Activated CD8-positive, alpha-beta memory T cell treated with anti-CD3 and anti-CD28 coated beads for 24 hours (primary cell): ENCODE measurements around the gene ZNF774.
A peak's percentile ranks its signal among the peaks of the same experiment; 100 is the strongest.
"Not testable (repeated sequence)": the region's sequence is repeated elsewhere in the genome, so short reads cannot be mapped to it uniquely, and the experiment has no call there.

Source experiments
- DNase-seq: peaks from one replicate; pipeline ENCODE4 v3.0.0-alpha.2; 2020

Gene ZNF774

DNA sequence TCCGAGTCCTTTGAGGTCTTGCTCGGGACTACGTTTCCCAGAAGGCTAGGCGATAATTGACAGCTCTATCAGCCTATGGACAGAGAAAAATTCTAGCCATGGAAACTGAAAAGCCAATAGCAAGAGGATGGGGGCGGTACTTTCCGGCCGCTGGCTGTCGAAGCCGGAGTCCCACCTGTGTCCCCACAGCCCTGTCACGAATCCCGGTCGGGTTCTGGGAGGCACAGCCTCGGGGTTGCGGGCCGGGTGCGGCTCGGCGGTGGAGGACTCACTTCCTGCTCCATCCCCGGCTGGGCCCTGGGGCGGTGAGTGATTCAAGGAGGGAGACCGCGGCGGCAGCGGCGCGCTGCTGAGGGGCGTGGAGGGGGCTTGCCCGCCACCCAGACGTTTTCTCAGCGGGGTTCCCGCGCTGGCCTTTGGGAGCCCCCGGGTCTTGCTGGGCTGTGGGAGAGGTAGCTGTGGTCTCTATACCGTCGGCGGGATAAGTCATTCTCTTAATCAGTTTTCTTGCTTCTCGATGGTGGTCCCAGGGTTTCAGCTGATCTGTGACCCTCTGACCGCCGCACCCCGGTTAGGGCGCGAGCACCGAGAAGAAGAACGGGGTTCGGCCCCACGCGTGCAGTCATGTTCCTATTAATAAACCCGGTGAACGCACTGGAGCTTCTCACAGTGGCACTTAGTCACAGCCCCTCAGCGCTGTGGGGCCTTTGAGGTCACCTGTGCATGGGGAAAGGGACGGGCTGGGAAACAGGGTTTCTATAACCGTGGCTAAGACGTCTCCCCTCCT, at the start of gene ZNF774:
ZNF774 (plus strand) TSS at position 178 of the 787 bp plus-strand sequence. CDS start 2,377 bp downstream, outside the sequence.
- peak; percentile 94 for DNase-seq

DNA sequence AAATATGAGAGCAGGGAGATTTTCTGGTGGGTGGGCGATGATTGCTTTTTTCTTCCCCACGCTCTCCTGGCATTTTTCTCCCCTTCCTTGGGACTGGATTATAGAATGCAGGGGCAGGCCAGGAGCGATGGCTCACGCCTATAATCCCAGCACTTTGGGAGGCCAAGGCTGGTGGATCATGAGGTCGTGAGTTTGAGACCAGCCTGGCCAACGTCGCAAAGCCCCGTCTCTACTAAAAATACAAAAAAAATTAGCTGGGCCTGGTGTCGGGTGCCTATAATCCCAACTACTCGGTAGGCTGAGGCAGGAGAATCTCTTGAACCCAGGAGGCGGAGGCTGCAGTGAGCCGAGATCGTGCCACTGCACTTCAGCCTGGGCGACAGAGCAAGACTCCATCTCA, 46.7 kb upstream of the ZNF774 start:
- DNase-seq, result not testable (repeated sequence)

- DNase-seq, result no peak
These were observed 46.2 kb upstream of the ZNF774 start for GRCh38 chr15:90305932-90306331.

- no peak for DNase-seq
These were observed 45.5 kb upstream of the ZNF774 start for GRCh38 chr15:90306560-90306959.

DNA sequence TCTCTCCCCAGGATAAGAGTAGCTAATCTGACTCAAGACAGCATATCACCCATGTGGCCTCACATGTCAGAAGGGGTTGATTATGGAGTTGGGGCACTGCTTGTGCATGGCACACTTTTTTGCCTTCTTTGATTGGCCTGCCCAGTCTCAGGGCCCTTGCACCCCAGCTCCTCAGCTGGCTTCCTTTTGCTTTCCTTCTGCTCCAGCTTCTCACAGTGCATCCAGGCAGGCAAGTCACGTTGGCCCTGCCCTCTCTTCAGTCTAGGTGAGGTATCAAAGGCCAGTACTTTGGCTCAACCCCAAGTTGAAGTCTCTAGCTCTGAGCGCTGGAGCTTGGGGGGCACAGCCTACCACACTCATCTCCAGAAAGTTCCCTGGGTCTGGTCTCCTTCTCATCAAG, 44.4 kb upstream of the ZNF774 start:
- peak; percentile 53 for DNase-seq

GRCh38 chr15:90309020-90309419, 43.1 kb upstream of the ZNF774 start:
- DNase-seq, result no peak

DNA sequence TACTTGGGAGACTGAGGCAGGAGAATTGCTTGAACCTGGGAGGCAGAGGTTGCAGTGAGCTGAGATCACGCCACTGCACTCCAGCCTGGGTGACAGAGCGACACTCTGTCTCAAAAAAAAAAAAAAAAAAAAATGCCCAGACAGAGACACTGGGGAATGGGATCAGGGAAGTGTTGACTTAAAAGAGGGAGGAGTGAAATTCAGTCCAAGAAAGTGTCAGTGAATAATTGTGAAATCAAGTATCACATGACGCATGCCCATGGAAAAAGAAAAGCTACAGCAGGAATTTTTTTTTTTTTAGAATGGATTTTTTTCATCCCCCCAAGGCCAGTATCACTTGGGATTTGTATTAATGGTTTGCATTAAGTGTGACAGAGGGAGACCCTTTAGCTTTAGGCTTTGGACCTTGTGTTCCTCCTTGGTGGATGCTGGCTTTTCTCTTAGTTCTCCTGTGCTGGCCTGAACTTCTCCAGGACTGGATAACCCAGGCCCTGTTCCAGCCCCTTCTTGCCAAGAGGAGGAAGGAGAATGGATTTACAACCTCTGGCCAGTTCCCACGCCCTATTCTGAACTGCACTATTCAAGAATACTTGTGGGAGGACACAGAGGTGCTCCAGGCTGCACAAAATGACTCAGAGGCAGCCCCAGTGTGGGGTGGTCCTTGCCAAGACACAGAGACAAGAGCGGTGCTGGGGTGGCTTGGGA, 36.7 kb upstream of the ZNF774 start:
- peak; percentile 43 for DNase-seq

GRCh38 chr15:90316139-90316538, 35.9 kb upstream of the ZNF774 start:
- no peak for DNase-seq

GRCh38 chr15:90318591-90318990, 33.5 kb upstream of the ZNF774 start:
- DNase-seq, result peak; percentile 35

DNA sequence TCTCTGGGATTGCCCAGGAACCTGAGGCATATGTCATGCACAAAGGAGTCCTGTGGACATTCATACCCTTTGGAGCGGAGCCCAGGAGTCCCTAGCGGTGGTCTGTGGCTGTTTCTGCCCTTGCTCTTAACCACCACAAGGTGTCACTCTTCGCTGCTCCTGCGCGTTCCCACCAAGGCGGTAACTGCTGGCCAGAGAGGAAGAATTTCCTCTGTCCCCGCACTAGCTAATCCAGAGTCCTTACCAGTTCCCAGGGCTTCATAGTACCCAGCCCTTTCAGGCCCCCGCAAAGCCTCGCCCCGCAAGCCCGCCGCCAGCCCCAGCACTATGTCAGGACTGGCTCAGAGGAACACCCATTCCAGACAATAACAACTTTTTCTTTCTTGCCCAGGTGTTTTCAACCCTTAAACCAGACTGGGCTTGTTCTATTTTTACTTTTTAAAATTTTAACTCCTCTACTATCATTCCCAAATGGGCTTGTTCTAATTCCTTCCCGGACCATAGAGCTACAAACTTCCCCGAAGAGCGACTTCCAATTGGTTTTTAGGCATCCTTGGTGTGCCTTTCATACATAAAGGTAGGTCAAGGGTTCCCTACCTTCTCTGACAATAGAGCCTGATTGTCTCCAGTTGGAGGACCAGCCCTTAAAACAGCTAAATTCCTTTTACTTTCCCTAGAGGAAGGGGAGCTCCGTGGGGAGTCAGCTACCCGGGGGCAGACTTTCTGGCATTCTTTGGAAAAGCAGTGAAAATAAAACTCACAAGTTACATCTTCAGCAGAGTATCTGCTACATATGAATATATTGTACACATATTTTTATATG, 31.8 kb upstream of the ZNF774 start:
- DNase-seq, result peak; percentile 84

DNA sequence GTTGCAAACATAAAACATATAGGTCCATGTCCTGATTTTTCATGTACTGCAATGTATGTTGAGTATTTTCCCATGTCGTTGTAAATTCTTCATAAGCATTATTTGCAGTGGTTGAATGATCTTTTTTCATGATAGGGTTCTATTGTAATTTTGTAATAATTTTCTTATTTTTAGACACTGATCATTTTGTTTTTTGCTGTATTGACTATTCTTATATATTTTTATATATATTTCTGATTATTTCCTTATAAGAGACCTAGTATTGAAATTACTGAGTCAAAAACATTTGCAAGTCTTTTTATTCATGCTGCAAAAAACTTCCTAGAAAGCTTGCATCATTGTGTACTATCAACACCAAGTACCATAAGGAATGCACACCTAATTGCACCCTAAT, 31.2 kb upstream of the ZNF774 start:
- no peak for DNase-seq

- DNase-seq, result peak; percentile 19
These were observed 29.5 kb upstream of the ZNF774 start for GRCh38 chr15:90322538-90322937.

GRCh38 chr15:90325726-90326125, 26.4 kb upstream of the ZNF774 start:
- peak; percentile 35 for DNase-seq

DNA sequence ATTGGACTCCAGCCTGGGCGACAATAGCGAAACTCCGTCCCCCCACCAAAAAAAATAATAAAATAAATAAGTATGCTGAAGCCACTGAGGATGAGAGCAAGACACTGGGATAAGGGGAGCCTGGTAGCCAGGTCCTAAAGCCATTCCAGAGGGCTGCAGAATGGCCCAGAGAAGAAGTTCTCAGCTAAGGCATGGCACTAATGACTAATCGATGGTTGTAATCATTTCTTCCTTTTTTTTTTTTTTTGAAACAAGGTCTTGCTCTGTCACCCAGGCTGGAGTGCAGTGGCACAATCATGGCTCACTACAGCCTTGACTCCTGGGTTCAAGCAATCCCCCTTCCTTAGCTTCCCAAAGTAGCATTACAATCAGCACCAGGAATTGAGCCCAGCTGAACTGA, 25.6 kb upstream of the ZNF774 start:
- peak; percentile 9 for DNase-seq

- peak; percentile 5 for DNase-seq
These were observed 24.8 kb upstream of the ZNF774 start for GRCh38 chr15:90327311-90327710.

GRCh38 chr15:90334304-90334731, 17.8 kb upstream of the ZNF774 start:
- no peak for DNase-seq

- no peak for DNase-seq
These were observed 15.4 kb upstream of the ZNF774 start for GRCh38 chr15:90336705-90337141.

DNA sequence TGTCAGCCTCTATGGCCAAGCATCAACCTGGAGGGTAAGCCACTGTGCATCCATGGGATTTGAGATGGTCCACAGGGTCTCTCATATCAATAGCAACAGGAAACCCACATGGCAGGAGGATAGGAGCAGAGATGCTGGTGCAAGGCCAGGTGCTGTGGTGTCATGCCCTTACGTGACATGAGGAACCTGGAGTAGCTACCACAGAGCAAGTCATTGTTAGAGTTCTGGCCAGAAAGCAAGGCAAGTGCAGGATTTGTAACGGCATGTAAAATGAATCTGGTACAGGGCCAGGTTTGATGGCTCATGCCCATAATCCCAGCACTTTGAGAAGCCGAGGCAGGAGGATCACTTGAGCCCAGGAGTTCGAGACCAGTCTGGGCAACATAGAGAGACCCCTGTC, 14.8 kb upstream of the ZNF774 start:
- DNase-seq, result no peak

DNA sequence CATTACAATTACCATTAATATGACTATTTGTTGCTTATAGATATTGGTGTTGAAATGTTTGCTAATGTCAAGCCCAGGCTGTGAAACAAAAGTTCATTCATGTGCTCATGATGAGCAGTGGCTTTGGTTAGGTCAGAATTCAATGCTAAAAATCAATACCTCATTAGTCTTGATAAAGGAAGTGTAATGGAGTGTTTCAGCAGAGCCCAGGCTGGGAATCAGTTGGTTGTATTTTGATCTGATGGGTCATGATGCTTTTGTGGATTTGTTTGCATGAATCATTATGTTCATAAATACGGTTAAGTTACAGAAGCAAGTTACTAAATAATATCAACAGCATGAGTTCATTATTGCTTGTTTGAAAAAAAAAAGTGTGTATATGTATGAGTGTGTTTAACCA, 13.6 kb upstream of the ZNF774 start:
- no peak for DNase-seq

GRCh38 chr15:90340345-90340744, 11.7 kb upstream of the ZNF774 start:
- DNase-seq, result no peak

GRCh38 chr15:90343302-90343790, 8.7 kb upstream of the ZNF774 start:
- no peak for DNase-seq

GRCh38 chr15:90344662-90345061, 7.4 kb upstream of the ZNF774 start:
- no peak for DNase-seq

DNA sequence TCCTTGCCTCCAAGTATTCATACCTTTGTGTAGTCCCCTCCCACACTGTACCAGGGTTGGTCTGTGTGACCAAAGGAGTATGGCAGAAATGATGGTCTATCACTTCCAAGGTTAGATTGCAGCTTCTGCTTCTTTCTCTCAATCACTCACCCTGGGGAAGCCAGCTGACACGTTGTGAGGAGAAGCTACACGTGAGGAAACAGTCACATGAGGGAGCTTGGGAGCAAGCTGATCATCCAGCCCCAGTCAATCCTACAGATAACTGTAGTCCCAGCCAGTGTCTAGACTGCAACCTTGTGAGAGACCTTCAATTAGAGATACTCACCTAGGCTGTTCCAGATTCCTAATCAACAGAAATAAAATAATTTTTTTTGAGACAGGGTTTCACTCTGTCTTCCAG, 6.2 kb upstream of the ZNF774 start:
- no peak for DNase-seq
